Jurkat, Clone E6-1 (cell line): ENCODE results near the gene CCDC196.
"Not testable (repeated sequence)": the region's sequence is repeated elsewhere in the genome, so short reads cannot be mapped to it uniquely, and the experiment has no call there.

Experiments
- DNase-seq: peaks from one replicate; pipeline ENCODE4 v3.0.0-alpha.2; 2011; ENCODE audit warnings: low read depth, low spot score
- H3K4me3 ChIP-seq: 2 replicates; pipeline ENCODE4 v1.5.1; 2011; ENCODE audit warnings: mild to moderate bottlenecking, low read length, control low read depth, moderate library complexity

Gene CCDC196

GRCh38 chr14:66540038-66540437 is 53.9 kb downstream of the CCDC196 start:
- DNase-seq, result no peak
- no peak overlapping the region for H3K4me3 ChIP-seq

- DNase-seq, result no peak
- no peak overlapping the region for H3K4me3 ChIP-seq
Observed at GRCh38 chr14:66541627-66542026, 55.5 kb downstream of the CCDC196 start.

GRCh38 chr14:66543996-66544395 is 57.8 kb downstream of the CCDC196 start:
- DNase-seq, result no peak
- no peak overlapping the region for H3K4me3 ChIP-seq

GRCh38 chr14:66545191-66545590 is 59.0 kb downstream of the CCDC196 start:
- H3K4me3 ChIP-seq, DNase-seq: not testable (repeated sequence)

GRCh38 chr14:66545751-66546150 is 59.6 kb downstream of the CCDC196 start:
- not testable (repeated sequence) for H3K4me3 ChIP-seq

More at GRCh38 chr14:66545751-66546150, 59.6 kb downstream of the CCDC196 start:
- DNase-seq, result not testable (repeated sequence)
